WI38 (cell line): ENCODE data around the gene PCBP3.

ENCODE experiments used
- H3K4me3 ChIP-seq: 2 replicates; pipeline ENCODE4 v1.5.1; 2011; ENCODE audit warnings: low read depth, mild to moderate bottlenecking, control low read depth, low read length
- TF ChIP-seq, protein P1 (sequence below): IDR thresholded peaks from 2 replicates; pipeline ENCODE4 v1.5.1; 2012; ENCODE audit warnings: low read depth, mild to moderate bottlenecking, control low read depth, low read length

The PCBP3 gene

DNA sequence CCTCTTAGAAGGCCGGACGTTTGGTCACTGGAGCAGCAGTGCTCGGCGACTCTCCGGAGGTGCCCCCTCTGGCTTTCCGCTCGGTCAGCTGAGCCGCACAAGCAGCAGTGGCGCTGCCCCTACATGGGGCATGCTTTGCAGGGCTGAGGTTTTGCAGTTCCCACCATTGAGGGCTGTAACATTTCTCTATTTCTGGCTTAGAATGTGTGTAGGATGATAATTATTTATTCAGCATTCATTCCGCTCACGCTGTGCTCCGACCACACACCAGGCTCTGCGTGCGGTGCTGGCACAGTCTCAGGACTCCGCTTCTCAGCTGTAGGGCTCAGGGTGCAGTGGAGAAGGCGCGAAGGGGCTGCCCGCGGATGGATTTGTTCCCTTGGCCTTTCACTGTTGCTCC, 119.5 kb downstream of the PCBP3 start:
- TF ChIP-seq, protein P1, sequence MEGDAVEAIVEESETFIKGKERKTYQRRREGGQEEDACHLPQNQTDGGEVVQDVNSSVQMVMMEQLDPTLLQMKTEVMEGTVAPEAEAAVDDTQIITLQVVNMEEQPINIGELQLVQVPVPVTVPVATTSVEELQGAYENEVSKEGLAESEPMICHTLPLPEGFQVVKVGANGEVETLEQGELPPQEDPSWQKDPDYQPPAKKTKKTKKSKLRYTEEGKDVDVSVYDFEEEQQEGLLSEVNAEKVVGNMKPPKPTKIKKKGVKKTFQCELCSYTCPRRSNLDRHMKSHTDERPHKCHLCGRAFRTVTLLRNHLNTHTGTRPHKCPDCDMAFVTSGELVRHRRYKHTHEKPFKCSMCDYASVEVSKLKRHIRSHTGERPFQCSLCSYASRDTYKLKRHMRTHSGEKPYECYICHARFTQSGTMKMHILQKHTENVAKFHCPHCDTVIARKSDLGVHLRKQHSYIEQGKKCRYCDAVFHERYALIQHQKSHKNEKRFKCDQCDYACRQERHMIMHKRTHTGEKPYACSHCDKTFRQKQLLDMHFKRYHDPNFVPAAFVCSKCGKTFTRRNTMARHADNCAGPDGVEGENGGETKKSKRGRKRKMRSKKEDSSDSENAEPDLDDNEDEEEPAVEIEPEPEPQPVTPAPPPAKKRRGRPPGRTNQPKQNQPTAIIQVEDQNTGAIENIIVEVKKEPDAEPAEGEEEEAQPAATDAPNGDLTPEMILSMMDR = no peak
- H3K4me3 ChIP-seq = no peak overlapping the region

DNA sequence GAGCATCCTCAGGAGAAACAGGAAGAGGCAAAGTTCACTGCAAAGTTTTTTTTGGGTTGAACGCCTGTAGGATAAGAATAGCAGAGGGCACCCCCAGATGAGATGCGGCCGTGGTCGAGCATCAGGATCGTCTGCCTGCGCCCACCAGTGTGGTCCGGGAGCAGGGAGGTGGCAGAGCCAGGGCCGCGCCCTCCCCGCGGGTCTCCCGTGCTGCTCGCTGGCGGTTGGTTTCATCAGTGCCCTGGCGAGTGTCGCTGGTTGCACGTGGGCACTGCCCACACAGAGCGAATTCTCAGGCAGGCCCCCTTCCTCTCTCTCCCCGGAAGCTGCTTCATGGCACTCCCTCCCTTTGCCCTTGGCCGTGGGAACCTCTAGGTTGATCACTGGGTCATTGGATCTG, 120.0 kb downstream of the PCBP3 start:
- TF ChIP-seq, protein P1 = no peak
- no peak overlapping the region for H3K4me3 ChIP-seq

DNA sequence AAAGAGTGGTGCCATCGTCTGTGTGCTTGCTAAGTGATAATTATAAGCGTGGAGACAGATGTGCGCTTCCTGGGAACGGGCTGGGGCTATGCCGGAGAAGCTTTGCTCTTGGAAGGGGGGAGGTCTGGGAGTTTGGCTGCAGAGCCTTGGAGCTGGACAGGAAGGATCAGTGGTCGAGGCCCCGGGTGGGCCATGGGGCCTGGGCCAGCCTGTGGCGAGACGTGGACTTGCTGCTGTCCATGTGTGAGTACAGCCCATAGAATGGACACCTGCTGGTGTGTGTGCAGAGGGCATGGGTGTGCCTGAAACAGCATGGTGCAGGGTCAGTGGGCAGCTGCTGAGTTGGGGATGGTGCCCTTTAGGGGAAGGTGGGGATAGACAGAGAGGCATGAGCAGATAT, 121.3 kb downstream of the PCBP3 start:
- TF ChIP-seq, protein P1 = no peak
- no peak overlapping the region for H3K4me3 ChIP-seq

DNA sequence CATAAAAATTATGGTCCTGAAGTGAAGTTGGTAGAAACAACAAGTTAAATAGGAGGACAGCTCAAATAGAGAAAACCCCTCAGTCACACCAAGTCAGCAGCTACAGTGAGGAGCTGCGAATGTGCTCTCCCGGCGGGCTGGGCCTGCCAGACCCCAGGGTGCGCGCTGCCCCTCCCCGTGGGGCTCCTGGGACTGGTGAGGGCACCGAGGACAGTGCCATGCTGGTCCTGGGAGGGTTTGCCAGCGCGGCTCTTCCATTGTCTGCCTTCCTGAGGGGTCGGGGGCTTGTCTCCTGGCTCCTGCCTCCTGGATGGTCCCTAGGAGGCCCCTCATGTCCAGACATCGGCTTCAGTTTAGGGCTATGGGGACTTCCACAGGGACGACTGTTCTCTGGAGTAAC, 121.8 kb downstream of the PCBP3 start:
- no peak overlapping the region for H3K4me3 ChIP-seq
- TF ChIP-seq, protein P1 = no peak

DNA sequence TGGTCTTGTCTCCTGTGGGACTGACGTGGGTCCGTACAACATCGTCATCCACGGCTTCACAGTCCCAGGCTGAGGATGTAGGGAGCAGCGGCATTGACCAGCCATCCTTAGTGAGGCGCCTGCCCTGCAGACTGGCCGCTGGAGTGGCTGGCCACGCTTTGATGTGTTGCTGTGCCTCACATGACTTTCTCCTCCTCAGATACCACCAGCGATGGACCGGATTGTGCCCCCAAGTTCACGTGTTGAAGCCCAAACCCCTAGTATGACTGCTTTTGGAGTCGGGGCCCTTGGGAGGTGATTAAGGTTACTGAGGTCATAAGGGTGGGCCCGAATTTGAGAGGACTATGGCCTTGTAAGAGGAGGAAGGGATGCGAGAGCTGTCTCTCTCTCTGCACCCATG, 122.5 kb downstream of the PCBP3 start:
- TF ChIP-seq, protein P1 = no peak
- H3K4me3 ChIP-seq = no peak overlapping the region

DNA sequence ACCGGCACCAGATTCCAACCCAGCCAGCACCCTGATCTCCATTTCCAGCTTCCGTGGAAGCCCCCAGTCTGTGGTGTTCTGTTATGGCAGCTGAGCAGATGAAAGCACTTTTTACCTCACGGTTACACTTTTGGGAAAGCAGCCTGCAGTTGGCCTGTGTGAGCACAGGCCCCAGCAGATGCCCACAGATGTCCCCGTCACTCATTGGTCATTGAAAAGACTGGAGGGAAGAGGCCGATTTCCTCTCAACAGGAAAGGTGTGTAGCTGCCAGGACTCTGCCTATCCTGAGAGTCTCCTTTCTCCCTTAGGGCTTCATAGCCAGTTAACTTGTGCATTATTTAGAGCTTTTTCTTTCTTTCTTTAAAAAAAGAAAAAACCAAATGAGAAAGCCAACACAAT, 123.0 kb downstream of the PCBP3 start:
- TF ChIP-seq, protein P1 = no peak
- H3K4me3 ChIP-seq = no peak overlapping the region

DNA sequence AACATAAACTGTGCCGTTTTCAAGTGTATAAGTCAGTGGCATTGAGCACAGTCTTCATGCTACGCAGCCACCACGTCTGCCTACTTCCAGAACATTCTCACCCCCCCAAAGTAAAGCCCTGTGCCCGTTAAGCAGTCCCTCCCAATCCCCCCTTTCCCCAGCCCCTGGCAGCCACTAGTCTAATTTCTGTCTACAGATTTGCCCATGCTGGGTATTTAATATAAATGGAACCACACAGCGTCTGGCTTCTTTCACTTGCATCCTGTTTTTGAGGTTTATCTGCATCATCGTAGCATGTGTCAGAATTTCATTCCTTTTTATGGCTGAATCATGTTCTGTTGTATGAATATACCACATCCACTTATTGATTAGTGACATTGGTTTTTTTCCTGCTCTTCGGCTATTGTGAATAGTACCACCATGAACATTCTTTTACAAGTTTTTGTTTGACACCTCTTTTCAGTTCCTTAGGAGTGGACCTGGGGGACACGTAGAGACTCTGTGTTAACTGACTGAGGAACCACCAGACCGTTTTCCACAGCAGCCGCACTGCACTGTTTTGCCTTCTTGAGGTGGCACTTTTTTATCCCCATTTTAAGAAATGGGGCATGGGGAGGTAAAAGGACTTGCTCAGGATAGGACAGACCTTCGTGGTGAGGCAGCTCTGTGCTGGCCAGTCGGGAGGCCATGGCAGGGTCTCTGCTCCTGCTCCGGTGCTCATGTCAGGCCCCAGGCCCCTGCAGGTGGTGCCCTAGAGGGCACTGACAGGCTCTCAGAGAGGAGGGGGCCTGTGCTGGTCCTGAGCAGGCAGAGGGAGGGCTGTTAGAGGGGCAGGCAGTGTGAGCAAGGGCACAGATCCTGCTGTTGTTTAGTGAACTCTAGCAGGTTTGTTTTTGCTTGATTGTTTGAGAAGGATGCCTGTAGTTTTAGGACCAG, 123.8 kb downstream of the PCBP3 start:
- no peak overlapping the region for H3K4me3 ChIP-seq
- TF ChIP-seq, protein P1 = no peak
